NCI-H2171 (cell line): ENCODE measurements around the gene LRRC26.

Experiments
- DNase-seq: peaks from one replicate; lab custom pipeline; 2025; lab: John Stamatoyannopoulos, UW

The LRRC26 gene

DNA sequence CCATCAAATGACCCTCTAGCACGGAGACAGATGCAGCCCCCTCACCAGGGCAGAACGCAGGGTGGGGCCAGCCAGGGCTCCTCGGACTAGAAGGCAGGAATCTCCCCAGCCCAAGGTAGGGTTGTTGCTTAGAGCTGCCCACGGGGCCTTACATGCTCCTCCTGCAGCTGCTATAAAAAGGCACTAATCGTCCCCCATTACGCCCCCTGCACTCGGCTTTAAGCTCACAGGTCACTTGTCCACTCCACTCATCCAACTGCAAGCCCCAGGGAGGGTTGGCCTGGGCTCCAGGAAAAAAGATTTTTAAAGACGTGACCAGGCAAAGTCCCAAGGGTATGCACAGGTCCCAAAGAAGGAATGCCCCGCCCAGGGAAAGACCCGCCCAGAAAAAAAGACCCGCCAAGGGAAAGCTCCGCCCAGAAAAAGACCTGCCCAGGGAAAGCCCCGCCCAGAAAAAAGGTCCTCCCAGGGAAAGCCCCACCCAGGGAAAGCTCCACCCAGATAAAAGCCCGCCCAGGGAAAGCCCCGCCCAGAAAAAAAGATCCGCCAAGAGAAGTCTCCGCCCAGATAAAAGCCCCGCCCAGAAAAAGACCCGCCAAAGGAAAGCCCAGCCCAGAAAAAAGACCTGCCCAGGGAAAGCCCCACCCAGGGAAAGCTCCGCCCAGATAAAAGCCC lies 19.8 kb downstream of the LRRC26 start:
- peak; percentile 90 for DNase-seq

DNA sequence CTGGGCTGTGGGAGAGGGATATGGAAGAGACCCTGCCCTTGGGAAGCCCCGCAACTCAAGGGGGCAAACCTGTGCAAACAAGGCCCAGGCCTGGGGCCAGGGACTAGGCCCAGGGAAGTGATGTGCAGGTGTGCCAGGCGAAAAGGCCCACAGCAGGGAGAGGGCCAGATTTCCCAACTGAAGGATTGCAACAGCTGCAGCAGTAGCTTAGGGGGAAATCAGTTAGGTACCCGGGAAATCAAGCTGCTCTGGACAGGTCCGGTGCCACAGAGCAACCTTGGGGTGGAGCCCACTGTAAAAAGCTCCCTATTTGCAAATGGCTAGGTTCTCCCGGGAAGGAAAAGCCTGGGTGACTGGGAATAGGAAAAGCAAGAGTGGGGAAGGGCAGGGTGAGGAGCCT lies 20.5 kb downstream of the LRRC26 start:
- no peak for DNase-seq

DNA sequence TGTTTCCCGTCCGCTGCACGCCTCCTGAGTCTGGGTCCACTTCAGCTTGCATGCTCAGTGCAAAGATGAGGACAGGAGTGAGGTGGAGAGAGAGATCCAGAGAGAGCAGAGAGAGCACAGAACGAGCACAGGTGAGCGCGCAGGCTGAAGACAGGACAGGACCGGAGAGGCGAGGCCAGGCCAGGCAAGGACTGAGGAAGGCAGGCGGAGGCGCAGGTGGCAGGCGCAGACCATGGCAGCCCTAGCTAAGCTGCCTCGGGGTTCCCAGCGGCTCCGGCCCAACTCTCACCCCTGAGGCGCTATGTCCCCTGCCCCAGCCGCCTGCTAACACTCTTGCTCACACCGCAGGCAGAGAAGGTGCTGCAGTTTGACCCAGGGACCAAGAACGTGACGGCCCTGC lies 21.2 kb downstream of the LRRC26 start:
- no peak for DNase-seq

DNA sequence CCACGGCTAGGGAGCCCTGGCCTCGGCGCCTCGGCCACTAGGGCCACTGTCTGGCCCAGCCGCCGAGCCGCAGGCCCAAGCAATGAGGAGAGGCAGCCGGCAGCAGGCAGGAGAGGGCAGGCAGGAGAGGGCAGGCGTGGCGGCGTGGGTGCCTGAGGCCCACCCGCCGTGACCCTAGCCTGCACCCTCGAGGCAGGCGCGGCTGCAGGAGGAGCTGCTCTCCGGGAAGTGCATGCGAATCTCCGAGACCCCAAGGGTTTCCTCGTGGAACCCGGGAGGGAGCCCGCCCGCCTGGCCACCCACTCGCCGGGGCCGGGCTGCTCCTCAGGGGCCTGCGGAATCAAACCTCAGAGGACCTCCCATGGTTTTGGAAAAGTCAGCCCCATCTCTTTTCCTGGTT lies 21.6 kb downstream of the LRRC26 start:
- DNase-seq = no peak

DNA sequence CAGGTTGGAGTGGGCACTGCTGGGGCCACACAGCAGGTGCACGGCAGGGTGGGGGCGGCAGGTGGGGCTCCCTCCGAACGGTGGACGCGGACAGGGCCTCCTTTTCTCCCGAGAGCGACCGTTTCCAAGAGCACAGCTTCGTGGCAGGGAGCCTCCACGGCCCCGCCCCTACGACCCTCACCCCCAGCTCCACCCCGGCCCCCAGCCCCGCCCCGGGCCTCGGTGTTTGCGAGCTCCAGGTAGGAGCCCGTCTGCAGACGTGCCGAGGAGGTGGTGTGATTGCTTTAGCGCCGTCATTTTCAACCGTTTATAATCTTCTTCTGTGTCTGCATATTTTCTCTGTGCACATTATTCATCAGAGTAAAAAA lies 22.1 kb downstream of the LRRC26 start:
- no peak for DNase-seq

DNA sequence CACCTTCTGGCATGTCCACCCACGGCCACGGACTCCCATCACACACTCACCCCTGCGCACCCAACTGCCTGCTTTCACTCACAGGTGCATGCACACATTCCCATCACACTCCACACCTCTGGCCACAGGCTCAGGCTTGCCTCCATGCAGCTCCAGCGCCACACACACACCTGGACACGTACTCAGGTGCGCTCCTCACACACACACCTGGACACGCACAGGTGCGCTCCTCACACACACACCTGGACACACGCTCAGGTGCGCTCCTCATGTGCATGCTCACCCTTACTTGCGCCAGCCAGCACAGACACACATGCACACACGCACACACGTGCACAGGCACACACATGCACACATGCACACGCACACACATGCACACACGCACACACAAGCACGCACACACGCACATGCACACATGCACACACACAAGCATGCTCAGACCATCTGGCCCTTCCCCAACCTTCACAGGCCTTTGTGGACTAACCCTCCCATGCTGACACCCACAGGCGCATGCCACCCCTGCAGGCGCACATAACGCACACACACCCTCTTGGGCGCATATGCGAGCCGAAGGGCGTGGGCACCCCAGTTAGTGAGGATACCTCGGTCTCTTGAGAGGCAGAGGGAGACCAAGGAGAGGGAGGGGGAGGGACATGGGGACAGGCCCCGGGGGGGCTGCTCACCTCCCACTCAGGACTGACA lies 22.6 kb downstream of the LRRC26 start:
- no peak for DNase-seq

DNA sequence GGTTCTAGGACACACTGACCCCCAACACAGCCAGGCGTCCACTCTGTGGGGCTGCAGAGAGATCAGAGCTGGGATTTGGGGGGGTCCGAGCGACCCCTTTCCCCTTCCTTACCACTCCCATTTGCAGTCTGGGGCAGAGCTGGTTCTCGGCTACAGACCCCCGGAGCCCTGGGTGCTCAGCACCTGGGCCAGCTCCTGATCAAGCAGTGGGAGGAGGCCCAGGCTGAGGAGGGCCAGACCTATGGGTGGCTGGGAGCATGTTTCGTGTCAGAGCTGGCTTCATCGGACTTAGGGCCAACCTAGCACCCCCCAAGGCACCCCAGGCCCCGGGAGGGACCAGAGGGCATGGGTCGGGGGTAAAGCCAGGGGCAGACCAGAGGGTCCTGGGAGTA lies 23.3 kb downstream of the LRRC26 start:
- DNase-seq = no peak

DNA sequence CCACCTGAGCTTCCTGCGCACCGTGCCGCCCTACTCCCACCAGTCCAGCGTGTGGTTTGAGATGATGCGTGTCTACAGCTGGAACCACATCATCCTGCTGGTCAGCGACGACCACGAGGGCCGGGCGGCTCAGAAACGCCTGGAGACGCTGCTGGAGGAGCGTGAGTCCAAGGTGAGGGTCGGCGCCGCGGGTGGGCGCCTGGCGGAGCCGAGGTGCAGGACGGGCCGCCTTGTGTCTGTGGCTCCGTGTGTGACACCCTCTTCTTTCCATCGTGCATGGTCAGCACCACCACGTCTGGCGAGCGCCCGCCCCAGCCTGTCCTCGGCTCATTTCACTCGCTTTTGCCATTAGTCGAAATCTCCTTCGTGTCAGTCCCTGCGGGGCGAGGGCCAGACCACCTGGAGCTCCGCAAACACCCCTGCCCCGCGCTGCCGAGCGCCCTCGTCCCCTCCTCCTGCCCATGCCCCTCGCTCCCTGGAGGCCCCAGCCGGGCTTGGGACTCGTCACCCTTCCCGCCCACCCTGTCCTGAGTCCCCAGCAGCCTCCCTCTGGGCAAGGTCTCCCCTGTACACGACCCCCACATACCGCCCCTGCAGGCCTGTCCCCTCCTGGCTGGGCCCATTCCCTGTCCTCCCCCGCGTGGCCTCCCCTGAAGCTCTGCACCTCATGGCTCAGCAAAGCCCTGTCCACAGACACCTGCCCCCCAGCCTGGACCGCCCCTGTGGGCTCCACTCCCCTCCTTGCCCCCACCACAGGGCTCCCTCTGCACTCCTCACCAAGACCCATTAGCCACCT lies 23.9 kb downstream of the LRRC26 start:
- no peak for DNase-seq

DNA sequence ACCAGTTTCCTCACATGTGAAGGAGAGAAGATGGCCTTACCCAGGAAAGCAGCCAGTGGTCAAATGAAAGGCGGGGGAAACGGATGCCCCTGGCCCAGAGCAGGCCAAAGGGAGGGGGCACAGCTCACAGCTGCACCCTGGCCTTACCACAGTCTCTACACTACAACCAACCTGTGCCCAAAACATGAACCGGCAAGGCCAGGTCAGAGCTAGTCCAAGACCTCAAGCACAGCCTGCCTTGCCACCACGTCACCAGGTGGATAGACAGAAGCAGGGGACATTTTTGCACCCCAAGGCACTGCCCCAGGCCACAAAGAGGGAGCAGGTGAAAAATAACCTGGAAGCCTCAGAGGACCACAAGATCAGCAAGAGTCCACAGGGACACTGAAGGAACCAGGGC lies 26.4 kb downstream of the LRRC26 start:
- DNase-seq = no peak

DNA sequence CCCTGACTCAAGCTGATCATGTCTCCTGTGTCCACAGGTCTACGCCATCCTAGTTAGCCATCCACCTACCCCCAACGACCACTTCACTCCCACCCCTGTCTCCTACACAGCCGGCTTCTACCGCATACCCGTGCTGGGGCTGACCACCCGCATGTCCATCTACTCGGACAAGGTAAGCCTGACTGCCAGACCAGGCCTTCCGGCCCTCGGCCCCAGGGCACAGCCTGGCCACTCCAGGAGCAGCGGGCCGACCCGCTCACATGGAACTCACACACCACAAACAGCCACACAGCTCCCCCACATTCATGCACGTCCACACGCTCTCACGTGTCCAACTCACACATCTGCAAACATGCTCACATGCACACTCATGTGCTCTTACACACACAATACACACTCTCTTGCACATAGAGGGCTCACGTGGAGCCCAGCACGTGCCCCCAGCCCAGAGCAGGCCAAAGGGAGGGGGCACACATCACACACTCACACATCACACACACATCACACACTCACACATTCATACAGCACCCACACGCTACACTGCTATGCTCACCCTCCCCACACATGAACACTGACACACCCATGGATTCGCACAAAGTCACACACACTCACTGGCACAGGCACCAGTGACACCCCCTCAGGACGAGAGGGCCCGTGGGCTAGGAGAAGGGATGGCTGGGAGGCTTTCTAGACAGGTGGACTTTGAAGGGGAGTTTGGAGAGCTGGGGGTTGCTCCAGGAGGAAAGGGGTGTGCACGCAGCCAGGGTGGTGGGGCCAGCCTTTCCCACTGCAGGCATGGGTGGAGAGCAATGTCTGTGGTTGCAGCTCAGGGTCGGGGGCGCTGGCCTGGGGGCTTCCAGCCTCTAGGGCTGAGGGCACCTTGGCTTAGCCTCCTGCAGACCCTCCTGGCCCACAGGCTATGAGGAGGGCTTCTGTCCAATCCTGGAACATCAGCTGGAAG lies 27.6 kb downstream of the LRRC26 start:
- no peak for DNase-seq

DNA sequence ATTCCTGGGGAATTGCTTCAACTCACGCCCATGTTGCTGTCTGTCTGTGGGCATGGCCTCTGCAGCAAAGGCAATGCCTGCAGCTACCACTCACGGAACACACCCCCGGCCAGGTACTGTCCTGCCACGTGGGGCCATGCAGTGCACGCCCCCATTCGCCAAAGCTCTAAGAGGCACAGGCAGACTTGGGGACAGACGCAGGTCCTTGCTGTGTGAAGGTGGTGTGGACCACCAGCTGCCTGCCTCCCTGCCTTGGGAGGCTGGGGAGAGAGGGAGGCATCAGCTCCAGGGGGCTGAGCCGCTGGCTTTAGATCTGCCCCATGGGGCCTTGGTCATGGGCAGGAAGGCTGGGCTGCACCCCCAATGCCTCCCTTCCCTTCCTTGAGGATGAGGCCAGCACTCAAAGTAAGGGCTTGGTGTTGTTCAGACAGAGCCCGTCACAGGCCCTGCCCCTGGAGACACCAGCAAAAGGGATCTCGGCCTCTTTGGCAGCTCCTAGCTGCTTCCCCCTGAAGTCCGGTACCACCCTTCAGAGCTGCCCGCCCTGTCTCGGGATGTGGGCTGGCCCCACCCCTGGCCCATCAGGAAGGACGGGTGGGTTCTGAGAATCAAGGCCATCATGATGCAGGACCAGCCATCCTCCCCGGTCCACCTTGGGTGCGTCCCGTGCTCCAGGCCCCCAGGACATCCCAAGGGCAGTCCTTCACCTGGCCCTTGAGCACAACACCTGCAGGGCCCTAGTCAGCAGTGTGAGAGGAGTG lies 28.6 kb downstream of the LRRC26 start:
- no peak for DNase-seq

DNA sequence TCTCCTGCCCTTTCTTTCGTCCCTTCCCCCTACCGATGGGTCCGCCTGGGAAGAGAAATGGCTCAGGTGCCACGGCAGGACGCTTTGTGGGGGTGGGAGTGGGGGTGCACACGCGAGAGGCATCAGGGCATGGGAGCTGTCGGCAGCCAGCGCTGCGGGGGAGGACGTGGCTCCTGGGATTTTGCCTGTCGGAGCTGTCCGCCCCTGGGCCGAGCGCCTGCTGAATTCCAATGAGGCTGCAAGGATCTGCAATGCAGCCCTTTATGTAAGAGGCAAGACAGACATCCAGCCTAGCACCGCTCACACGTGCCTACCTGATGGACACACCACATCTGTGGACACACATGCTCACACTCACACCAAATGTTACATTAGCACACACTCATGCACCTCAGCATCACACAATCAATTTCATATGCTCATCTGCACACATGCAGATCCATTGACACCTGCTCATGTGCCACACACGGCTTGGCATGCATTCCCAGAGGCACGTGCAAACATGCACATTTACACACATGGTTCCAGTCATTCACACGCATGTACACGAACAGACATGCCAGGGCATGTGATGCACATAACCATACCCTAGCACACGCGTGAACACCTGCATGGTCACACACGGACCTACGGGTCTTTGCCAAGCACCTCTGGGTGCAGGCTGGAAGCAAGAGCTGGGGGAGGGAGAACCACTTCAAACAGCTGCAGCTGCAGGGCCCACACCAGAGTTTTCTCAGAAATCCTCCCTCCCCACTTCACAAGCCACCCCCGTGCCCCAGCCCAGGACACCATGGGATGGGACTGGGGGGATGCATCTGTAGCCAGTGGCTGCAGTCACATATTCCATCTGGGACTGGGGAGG lies 29.5 kb downstream of the LRRC26 start:
- no peak for DNase-seq

DNA sequence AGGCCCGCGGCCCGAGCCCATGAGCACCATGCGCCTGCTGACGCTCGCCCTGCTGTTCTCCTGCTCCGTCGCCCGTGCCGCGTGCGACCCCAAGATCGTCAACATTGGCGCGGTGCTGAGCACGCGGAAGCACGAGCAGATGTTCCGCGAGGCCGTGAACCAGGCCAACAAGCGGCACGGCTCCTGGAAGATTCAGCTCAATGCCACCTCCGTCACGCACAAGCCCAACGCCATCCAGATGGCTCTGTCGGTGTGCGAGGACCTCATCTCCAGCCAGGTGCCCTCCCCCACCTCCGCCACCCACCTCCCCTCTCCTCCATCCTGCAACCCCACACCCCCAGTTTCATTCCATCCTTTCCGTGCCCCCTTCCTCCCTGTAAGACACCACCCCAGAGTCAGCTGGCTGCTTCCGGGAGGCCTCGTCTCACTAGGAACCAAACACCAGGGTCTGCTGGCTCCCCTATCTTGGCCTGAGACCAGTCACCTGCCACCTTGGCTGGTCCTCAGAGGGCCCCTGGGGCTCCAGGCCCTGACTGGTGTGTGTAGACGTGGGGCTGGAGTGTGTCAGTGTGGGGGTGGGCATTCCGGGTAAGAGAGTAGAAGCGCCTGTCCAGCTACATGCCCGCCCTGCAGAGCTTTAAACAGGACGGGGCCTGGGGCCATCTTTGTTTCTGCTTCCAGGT lies 30.2 kb downstream of the LRRC26 start:
- DNase-seq = peak; percentile 41

DNA sequence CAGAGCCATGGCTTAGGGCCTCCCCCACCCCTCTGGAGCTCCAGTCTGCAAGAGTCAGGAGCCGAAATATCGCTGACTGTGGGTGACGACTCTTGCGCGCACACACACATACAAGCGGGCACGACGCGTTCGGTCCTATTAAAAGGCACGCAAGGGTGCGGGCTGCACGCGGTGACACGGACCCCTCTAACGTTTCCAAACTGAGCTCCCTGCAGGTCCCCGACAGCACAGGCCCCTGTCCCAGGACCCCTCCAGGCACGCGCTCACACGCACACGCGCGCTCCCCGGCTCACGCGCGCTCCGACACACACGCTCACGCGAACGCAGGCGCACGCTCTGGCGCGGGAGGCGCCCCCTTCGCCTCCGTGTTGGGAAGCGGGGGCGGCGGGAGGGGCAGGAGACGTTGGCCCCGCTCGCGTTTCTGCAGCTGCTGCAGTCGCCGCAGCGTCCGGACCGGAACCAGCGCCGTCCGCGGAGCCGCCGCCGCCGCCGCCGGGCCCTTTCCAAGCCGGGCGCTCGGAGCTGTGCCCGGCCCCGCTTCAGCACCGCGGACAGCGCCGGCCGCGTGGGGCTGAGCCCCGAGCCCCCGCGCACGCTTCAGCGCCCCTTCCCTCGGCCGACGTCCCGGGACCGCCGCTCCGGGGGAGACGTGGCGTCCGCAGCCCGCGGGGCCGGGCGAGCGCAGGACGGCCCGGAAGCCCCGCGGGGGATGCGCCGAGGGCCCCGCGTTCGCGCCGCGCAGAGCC lies 31.0 kb downstream of the LRRC26 start, which contains the start of gene GRIN1:
Gene GRIN1 (plus strand): TSS at position 433 of the 746 bp plus-strand sequence. CDS start 333 bp downstream, outside the sequence.
- DNase-seq = peak; percentile 46

DNA sequence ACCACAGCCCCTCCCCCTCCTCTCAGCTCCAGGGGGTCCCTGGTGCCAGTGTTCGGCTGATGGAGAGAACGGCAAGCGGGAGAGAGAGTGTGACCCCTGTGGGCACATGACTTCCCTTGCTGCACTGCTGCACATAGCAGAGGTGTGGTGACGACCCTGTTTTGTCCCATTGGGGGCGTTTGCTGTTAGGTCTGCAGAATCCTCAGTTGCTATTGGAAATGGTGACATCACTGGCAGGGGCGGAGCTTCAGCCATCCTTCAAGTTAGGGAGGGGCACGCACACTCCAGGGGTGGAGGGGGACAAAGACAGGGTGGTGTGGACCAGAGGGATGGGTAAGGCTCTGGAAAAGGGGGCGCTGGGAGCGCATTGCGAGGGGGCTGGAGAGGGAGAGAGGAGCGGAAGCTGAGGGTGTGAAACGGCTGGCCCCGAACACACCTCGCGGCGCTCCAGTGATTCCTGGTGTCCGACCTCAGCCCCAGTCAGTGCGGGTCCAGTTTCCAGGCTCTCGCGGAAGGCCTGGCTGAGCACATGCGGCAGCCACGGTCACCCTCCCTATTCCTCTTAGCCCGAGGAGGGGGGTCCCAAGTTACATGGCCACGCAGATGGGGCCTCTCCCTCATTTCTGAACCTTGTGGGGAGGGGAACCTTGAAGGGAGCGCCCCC lies 31.7 kb downstream of the LRRC26 start:
- peak; percentile 94 for DNase-seq

DNA sequence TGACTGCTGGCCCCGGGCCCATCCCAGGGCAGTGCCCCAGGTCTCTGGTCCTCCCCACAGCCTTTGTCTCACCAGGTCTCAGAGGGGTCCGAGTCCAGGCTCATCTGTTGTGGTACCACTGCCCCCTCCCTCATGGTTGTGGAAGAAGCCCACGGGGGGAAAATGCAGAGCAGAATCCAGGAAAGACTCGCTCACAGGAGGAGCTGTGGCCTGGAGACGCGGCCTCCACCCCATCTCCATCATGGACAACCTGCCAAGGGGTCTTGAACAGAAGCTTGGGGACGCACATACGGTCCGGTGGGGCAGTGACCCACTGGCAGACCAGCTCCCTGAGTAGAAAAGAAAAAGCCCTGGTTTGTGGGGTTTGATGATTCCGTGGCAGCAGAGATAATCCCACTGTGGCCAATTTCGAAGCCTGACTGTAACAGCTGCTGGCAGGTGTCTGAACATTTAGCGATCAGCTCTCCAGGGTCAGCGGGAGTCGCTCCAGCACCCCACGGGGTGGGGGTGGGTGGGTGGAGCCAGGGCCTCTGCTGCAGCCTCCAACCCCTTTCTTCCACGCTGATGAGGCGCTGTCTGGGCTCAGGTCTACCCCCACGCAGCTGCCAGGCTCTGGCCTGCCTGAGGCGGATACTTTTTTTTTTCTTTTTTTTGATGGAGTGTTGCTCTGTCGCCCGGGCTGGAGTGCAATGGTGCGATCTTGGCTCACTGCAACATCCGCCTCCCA lies 32.8 kb downstream of the LRRC26 start:
- peak; percentile 80 for DNase-seq

DNA sequence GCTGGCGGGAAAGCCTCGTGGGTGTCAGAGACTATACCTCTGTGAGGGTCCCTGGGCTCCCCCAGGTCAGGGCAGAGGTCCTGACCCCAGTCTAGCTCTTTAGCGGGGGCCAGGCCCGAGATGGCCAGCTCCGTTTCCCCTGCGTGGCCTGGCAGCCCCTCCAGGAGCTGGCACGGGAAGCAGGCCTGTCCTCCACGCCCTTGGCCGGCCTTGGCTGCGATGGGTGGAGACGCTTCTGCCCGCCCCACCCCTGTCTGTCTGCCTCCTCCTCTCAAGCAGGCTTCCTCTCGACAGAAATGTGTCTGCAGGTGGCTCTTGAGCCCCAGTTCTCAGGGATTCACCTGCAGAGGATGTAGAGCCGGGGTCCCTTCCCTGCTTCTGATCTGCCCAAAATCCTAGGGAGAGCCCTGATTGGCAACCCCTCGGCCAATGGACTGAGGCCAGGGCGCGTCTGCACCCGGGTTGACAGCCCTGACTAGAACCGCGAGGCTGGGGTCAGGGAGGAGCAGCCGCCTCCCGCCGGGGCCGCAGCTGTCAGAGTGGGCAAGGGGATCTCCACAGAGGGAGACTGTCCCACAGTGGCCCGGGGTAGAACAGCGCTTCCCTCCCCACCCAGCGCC lies 33.5 kb downstream of the LRRC26 start:
- no peak for DNase-seq
